GM21786 (cell line): Measurements from ENCODE around the gene MEG3.

ENCODE experiments used
- ATAC-seq: cut with Tn5 transposase; IDR thresholded peaks from one replicate; pipeline ENCODE4 v1.9.1; 2021; ENCODE audit not compliant: unreplicated experiment

MEG3 gene

GRCh38 chr14:100828031-100828769, 2.3 kb downstream of the MEG3 start:
- ATAC-seq = no peak

GRCh38 chr14:100830681-100831080, 4.8 kb downstream of the MEG3 start:
- no peak for ATAC-seq

- ATAC-seq = no peak
Measured at GRCh38 chr14:100832311-100832960, 6.5 kb downstream of the MEG3 start.

GRCh38 chr14:100834082-100834793, 8.3 kb downstream of the MEG3 start:
- no peak for ATAC-seq

GRCh38 chr14:100834794-100835547, 9.1 kb downstream of the MEG3 start:
- no peak for ATAC-seq

GRCh38 chr14:100835548-100836310, 9.8 kb downstream of the MEG3 start:
- no peak for ATAC-seq

GRCh38 chr14:100836311-100836805, 10.4 kb downstream of the MEG3 start:
- ATAC-seq = no peak

GRCh38 chr14:100836941-100837804, 11.3 kb downstream of the MEG3 start:
- no peak for ATAC-seq

- ATAC-seq = no peak
Measured at GRCh38 chr14:100837805-100838350, 12.0 kb downstream of the MEG3 start.

GRCh38 chr14:100838493-100839314, 12.8 kb downstream of the MEG3 start:
- no peak for ATAC-seq

GRCh38 chr14:100839315-100839585, 13.3 kb downstream of the MEG3 start:
- ATAC-seq = no peak

- no peak for ATAC-seq
Measured at GRCh38 chr14:100839681-100840111, 13.8 kb downstream of the MEG3 start.

- ATAC-seq = no peak
Measured at GRCh38 chr14:100840286-100841065, 14.6 kb downstream of the MEG3 start.

GRCh38 chr14:100841066-100841760, 15.3 kb downstream of the MEG3 start:
- no peak for ATAC-seq

- ATAC-seq = no peak
Measured at GRCh38 chr14:100841761-100842403, 16.0 kb downstream of the MEG3 start.

- no peak for ATAC-seq
Measured at GRCh38 chr14:100842799-100843198, 16.9 kb downstream of the MEG3 start.

GRCh38 chr14:100844082-100844408, 18.1 kb downstream of the MEG3 start:
- ATAC-seq = no peak
